Right hindlimb (tissue), 1 donor: ENCODE results near the gene MAP2K5.
A peak's percentile ranks its signal among the peaks of the same experiment; 100 is the strongest.

Experiments
- DNase-seq: peaks from one replicate; pipeline ENCODE4 v3.0.0-alpha.2; 2018

MAP2K5 gene

GRCh38 chr15:67841513-67841762 lies 298.9 kb downstream of the MAP2K5 start:
- no peak for DNase-seq

- no peak for DNase-seq
Observed at GRCh38 chr15:67843092-67843501, 300.6 kb downstream of the MAP2K5 start.

GRCh38 chr15:67843571-67844387 lies 301.3 kb downstream of the MAP2K5 start:
- peak; percentile 72 for DNase-seq

- DNase-seq: no peak
Observed at GRCh38 chr15:67845974-67846373, 303.5 kb downstream of the MAP2K5 start.

GRCh38 chr15:67849538-67849937 lies 307.0 kb downstream of the MAP2K5 start:
- no peak for DNase-seq

GRCh38 chr15:67850336-67850735 lies 307.8 kb downstream of the MAP2K5 start:
- no peak for DNase-seq

GRCh38 chr15:67850994-67851571 lies 308.6 kb downstream of the MAP2K5 start:
- DNase-seq: no peak

GRCh38 chr15:67852418-67852817 lies 309.9 kb downstream of the MAP2K5 start:
- DNase-seq: no peak

GRCh38 chr15:67853454-67853853 lies 311.0 kb downstream of the MAP2K5 start:
- DNase-seq: no peak

GRCh38 chr15:67854358-67854757 lies 311.9 kb downstream of the MAP2K5 start:
- DNase-seq: no peak

GRCh38 chr15:67855842-67856241 lies 313.3 kb downstream of the MAP2K5 start:
- no peak for DNase-seq
